ENCODE results near the gene TPRX2. TPM values are rescaled to one million over a fixed set of nuclear protein-coding genes. Genes with fewer than 3 reads are reported as not detected.
"Not testable (repeated sequence)": the region's sequence is repeated elsewhere in the genome, so short reads cannot be mapped to it uniquely, and the experiment has no call there.

The TPRX2 gene
- total and polyA plus RNA-seq, 10 of the 15 experiments (the other 5 are each of a cell fraction or from before 2014, with no cell fraction given), result not detected

DNA sequence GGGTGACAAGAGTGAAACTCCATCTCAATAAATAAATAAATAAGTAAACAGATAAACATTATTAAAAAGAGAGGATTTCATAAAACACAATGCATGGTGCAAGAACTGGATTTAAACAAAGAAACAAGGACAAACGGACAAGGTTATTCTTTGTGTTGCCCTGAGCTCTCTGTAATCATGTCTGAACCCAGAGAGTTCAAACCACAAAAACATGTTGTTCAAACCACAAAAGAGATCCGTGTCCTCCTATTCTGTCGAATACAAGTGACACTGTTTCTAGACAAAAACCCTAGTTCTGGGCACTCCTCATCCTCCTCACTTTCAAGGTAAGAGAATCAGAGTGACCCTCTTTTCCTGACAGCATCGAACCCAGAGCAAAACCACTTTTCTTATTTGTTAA, 4.6 kb upstream of the TPRX2 start:
- H3K79me2 ChIP-seq (ENCODE audit: control insufficient read depth, insufficient read depth, low read length), result no peaks in the 10 kb centered on the region
- no peaks in the 10 kb centered on the region for H3K27me3 ChIP-seq (replicated peaks in 1 of 2; ENCODE audit: control insufficient read depth in 2 of 2, insufficient read depth in 2 of 2, low read length in 1 of 2)
- no peak for TF ChIP-seq ZZZ3 (IDR thresholded peaks at IDR 0.05; ENCODE audit: control insufficient read depth, insufficient read length, low read depth)
- TF ChIP-seq ZNF622 (IDR thresholded peaks at IDR 0.05), result no peak
- no peak for TF ChIP-seq JUND (IDR thresholded peaks at IDR 0.05; ENCODE audit: low read depth, low read length)
- no peak for TF ChIP-seq NR2C2 (IDR thresholded peaks at IDR 0.05; ENCODE audit: borderline replicate concordance, control insufficient read depth, insufficient read length, low read depth)
- no peak for TF ChIP-seq ATF2 (IDR thresholded peaks at IDR 0.05; ENCODE audit: low read length)
- no peak for TF ChIP-seq NFXL1 (IDR thresholded peaks at IDR 0.05; ENCODE audit: borderline replicate concordance)
- no peak for TF ChIP-seq USF2 (IDR thresholded peaks at IDR 0.05; ENCODE audit: borderline replicate concordance, low read depth, low read length)
- TF ChIP-seq EED (IDR thresholded peaks at IDR 0.05; ENCODE audit: low read depth), result no peak
- H4K20me1 ChIP-seq (ENCODE audit: control insufficient read depth, insufficient read depth), result no peaks in the 10 kb centered on the region
- 8% methylated on average over 4 of the region's 4 CpGs for WGBS (ENCODE audit: insufficient coverage, insufficient replicate concordance, low lambda C conversion rate, missing lambda C conversion rate)
- ChIA-PET RAD21 (ENCODE audit: unreplicated experiment) (interaction anchor here (0.7 kb wide), 1 partner anchor 47 kb away, joined by 3 read pairs; no protein-coding TSS in a partner anchor), CTCF (interaction anchor here (0.6 kb wide), 1 partner anchor 43 kb away, joined by 3 read pairs; no protein-coding TSS in a partner anchor), POLR2A (no interaction called here), SMC1A (ENCODE audit: uncharacterized antibody, unreplicated experiment) (interaction anchor here (0.9 kb wide), 1 partner anchor 9 kb away, joined by 3 read pairs; no protein-coding TSS in a partner anchor)
- H2AFZ ChIP-seq (ENCODE audit: control insufficient read depth, low read depth, low read length), result no peak overlapping the region
- no peak overlapping the region for H3K27ac ChIP-seq (ENCODE audit: control insufficient read depth, insufficient read depth)
- no peaks in the 10 kb centered on the region for H3K4me1 ChIP-seq (ENCODE audit: control insufficient read depth, insufficient read depth, low read length)
- H3K4me3 ChIP-seq, result no peak overlapping the region
- DNase-seq (ENCODE audit: low read depth, low spot score), result no peak
- H3K36me3 ChIP-seq (ENCODE audit: control insufficient read depth in 2 of 2, insufficient read depth in 2 of 2, low read length in 1 of 2), result no peaks in the 10 kb centered on the region
- intact Hi-C loops (cut with micrococcal nuclease; ENCODE audit: unreplicated experiment), result no loop called here
- no peak overlapping the region for H3K4me2 ChIP-seq (ENCODE audit: control insufficient read depth, insufficient read depth)
- no peak for ATAC-seq
- BruUV-seq (replicated peaks), result no TSS peak
- no peak overlapping the region for H3K9ac ChIP-seq (ENCODE audit: control insufficient read depth, insufficient read depth, low read length)
- in situ Hi-C loops (cut with MboI), result loop anchor here (25.0 kb wide), 1 partner anchor 708 kb away; the partner anchor contains the start of gene SULT2B1
- no peak for FAIRE-seq
- no peaks in the 10 kb centered on the region for H3K9me3 ChIP-seq (replicated peaks; ENCODE audit: control insufficient read depth, insufficient read depth, low read length)

DNA sequence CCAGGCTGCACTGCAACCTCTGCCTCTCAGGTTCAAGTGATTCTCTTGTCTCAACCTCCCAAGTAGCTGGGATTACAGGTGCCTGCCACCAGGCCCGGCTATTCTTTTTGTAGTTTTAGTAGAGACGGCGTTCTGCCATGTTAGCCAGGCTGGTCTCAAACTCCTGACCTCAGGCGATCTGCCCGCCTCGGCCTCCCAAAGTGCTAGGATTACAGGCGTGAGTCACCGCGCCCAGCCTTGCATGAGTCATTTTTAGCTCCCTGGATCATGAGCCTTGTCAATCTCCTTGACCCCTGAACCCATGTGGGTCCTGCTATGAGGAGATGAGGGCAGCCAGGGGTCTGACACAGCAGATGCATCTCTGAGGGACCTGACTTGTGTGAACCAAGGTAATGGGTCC, 804 bp upstream of the TPRX2 start:
- CTCF ChIA-PET; H3K36me3 ChIP-seq (ENCODE audit: control insufficient read depth in 2 of 2, insufficient read depth in 2 of 2, low read length in 1 of 2); ATAC-seq; SMC1A ChIA-PET (ENCODE audit: uncharacterized antibody, unreplicated experiment); H3K4me3 ChIP-seq; H3K27ac ChIP-seq (ENCODE audit: control insufficient read depth, insufficient read depth); FAIRE-seq; BruUV-seq (replicated peaks); H3K9me3 ChIP-seq (replicated peaks; ENCODE audit: control insufficient read depth, insufficient read depth, low read length); H3K4me1 ChIP-seq (ENCODE audit: control insufficient read depth, insufficient read depth, low read length); H3K4me2 ChIP-seq (ENCODE audit: control insufficient read depth, insufficient read depth); POLR2A ChIA-PET; H3K79me2 ChIP-seq (ENCODE audit: control insufficient read depth, insufficient read depth, low read length); DNase-seq (ENCODE audit: low read depth, low spot score); H4K20me1 ChIP-seq (ENCODE audit: control insufficient read depth, insufficient read depth); RAD21 ChIA-PET (ENCODE audit: unreplicated experiment); H3K27me3 ChIP-seq (replicated peaks in 1 of 2; ENCODE audit: control insufficient read depth in 2 of 2, insufficient read depth in 2 of 2, low read length in 1 of 2); H3K9ac ChIP-seq (ENCODE audit: control insufficient read depth, insufficient read depth, low read length); H2AFZ ChIP-seq (ENCODE audit: control insufficient read depth, low read depth, low read length); intact Hi-C loops (cut with micrococcal nuclease; ENCODE audit: unreplicated experiment): not testable (repeated sequence)
- WGBS (ENCODE audit: insufficient coverage, insufficient replicate concordance, low lambda C conversion rate, missing lambda C conversion rate), result 51% methylated on average over 9 of the region's 9 CpGs
- in situ Hi-C loops (cut with MboI), result loop anchor here (25.0 kb wide), 1 partner anchor 704 kb away; the partner anchor contains the start of gene SULT2B1

GRCh38 chr19:47859838-47860237, 803 bp downstream of the TPRX2 start:
- intact Hi-C loops (cut with micrococcal nuclease; ENCODE audit: unreplicated experiment); FAIRE-seq; H3K4me3 ChIP-seq; H3K4me2 ChIP-seq (ENCODE audit: control insufficient read depth, insufficient read depth); DNase-seq (ENCODE audit: low read depth, low spot score); H3K27ac ChIP-seq (ENCODE audit: control insufficient read depth, insufficient read depth); H3K79me2 ChIP-seq (ENCODE audit: control insufficient read depth, insufficient read depth, low read length); ATAC-seq; POLR2A ChIA-PET; H4K20me1 ChIP-seq (ENCODE audit: control insufficient read depth, insufficient read depth); CTCF ChIA-PET; H3K4me1 ChIP-seq (ENCODE audit: control insufficient read depth, insufficient read depth, low read length); H3K36me3 ChIP-seq (ENCODE audit: control insufficient read depth in 2 of 2, insufficient read depth in 2 of 2, low read length in 1 of 2); H3K9me3 ChIP-seq (replicated peaks; ENCODE audit: control insufficient read depth, insufficient read depth, low read length); RAD21 ChIA-PET (ENCODE audit: unreplicated experiment); BruUV-seq (replicated peaks); H3K9ac ChIP-seq (ENCODE audit: control insufficient read depth, insufficient read depth, low read length); H2AFZ ChIP-seq (ENCODE audit: control insufficient read depth, low read depth, low read length); SMC1A ChIA-PET (ENCODE audit: uncharacterized antibody, unreplicated experiment); H3K27me3 ChIP-seq (replicated peaks in 1 of 2; ENCODE audit: control insufficient read depth in 2 of 2, insufficient read depth in 2 of 2, low read length in 1 of 2): not testable (repeated sequence)
- in situ Hi-C loops (cut with MboI), result loop anchor here (25.0 kb wide), 1 partner anchor 702 kb away; the partner anchor contains the start of gene SULT2B1
- 56% methylated on average over 6 of the region's 17 CpGs for WGBS (ENCODE audit: insufficient coverage, insufficient replicate concordance, low lambda C conversion rate, missing lambda C conversion rate)
